Stomach (tissue), 4 donors: ENCODE results near the gene FAM163B.

Experiments
- CTCF ChIP-seq, 7 experiments: fragments of 450-650 bp in 4 of 7; fragments of 200-600 bp in 3 of 7; sonication (generic) in 3 of 7; IDR thresholded peaks; one replicate each; pipeline ENCODE4 v1.5.1; 2016 to 2019; ENCODE audit warnings: antibody characterized with exemption in 7 of 7, control low read depth in 2 of 7, mild to moderate bottlenecking in 1 of 7
- EP300 ChIP-seq: sonication (generic); formaldehyde crosslinking; IDR thresholded peaks from one replicate; pipeline ENCODE4 v1.6.1; 2017; ENCODE audit warnings: antibody characterized with exemption
- POLR2AphosphoS5 ChIP-seq, 3 donors: sonication (generic); formaldehyde crosslinking; IDR thresholded peaks; one replicate each; pipeline ENCODE4 v1.6.1; 2016; ENCODE audit warnings: antibody characterized with exemption in 3 of 3

GRCh38 chr9:133581011-133581410 is 28.2 kb downstream of the FAM163B start:
- TF ChIP-seq CTCF (IDR thresholded peaks at IDR 0.05) (no peak), POLR2AphosphoS5 (IDR thresholded peaks at IDR 0.05) (no peak), EP300 (no peak)
